Activated T-cell treated with anti-CD3 and anti-CD28 coated beads, Interleukin-2, amount 50 U/mL, for 24 hours (primary cell): ENCODE results near the gene RABGAP1L.
"Not testable (repeated sequence)": the region's sequence is repeated elsewhere in the genome, so short reads cannot be mapped to it uniquely, and the experiment has no call there.

ENCODE experiments used
- DNase-seq: peaks from one replicate; pipeline ENCODE4 v3.0.0-alpha.2; 2020
- H3K27ac Mint-ChIP-seq: 2 replicates; pipeline ENCODE4 v1.8.0; 2020; ENCODE audit warnings: mild to moderate bottlenecking, mixed read lengths
- H3K27me3 Mint-ChIP-seq: 2 replicates; pipeline ENCODE4 v1.8.0; 2020; ENCODE audit warnings: mixed read lengths
- H3K36me3 Mint-ChIP-seq: 2 replicates; pipeline ENCODE4 v1.8.0; 2020; ENCODE audit warnings: low read depth, mixed read lengths
- H3K4me1 Mint-ChIP-seq: 2 replicates; pipeline ENCODE4 v1.8.0; 2020; ENCODE audit warnings: low read depth, mixed read lengths
- H3K4me3 Mint-ChIP-seq: 2 replicates; pipeline ENCODE4 v1.8.0; 2020; ENCODE audit warnings: mild to moderate bottlenecking, moderate library complexity, mixed read lengths
- H3K9me3 Mint-ChIP-seq: 2 replicates; pipeline ENCODE4 v1.8.0; 2020; ENCODE audit warnings: mixed read lengths

Gene RABGAP1L

DNA sequence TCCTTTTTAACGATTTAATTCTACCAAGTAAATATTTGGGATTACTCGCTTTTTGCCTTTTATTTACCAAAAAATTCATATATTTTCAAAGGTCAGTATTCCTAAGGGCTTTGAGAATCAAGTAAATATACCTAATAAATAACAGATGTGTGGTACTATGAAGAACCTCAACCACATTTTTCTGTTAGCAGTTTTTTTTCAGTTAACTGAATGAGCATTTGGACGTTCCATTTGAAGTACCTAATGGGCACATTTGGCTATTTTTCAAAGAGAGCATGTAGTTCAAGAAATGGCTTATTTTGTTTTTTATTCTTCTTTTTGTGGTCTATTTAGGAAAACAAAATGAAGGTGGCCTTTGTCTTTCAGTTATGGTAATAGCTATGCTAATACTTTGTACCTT is 541.5 kb downstream of the RABGAP1L start:
- H3K27me3 Mint-ChIP-seq = no peaks in the 10 kb centered on the region
- H3K36me3 Mint-ChIP-seq = peaks cover 24% of the 10 kb centered on the region
- no peak overlapping the region for H3K27ac Mint-ChIP-seq
- no peaks in the 10 kb centered on the region for H3K9me3 Mint-ChIP-seq
- DNase-seq = no peak
- no peaks in the 10 kb centered on the region for H3K4me1 Mint-ChIP-seq
- H3K4me3 Mint-ChIP-seq = no peak overlapping the region

DNA sequence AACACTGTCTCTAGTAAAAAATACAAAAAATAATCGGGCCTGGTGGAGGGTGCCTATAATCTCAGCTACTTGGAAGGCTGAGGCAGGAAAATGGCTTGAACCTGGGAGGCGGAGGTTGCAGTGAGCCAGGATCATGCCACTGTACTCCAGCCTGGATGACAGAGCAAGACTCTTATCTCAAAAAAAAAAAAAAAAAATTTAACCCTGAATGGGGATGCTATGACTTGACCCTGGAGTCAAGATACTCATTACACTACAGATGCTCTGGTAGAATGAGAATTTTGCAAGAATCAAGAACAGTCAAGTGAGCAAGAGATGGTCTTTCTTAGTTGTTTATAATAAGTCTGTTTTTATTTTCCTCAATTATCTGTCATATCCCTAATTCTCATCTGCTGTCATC is 542.2 kb downstream of the RABGAP1L start:
- no peaks in the 10 kb centered on the region for H3K9me3 Mint-ChIP-seq
- no peak overlapping the region for H3K27ac Mint-ChIP-seq
- H3K4me3 Mint-ChIP-seq = no peak overlapping the region
- H3K4me1 Mint-ChIP-seq = no peaks in the 10 kb centered on the region
- H3K27me3 Mint-ChIP-seq = no peaks in the 10 kb centered on the region
- H3K36me3 Mint-ChIP-seq = peaks cover 25% of the 10 kb centered on the region
- no peak for DNase-seq

DNA sequence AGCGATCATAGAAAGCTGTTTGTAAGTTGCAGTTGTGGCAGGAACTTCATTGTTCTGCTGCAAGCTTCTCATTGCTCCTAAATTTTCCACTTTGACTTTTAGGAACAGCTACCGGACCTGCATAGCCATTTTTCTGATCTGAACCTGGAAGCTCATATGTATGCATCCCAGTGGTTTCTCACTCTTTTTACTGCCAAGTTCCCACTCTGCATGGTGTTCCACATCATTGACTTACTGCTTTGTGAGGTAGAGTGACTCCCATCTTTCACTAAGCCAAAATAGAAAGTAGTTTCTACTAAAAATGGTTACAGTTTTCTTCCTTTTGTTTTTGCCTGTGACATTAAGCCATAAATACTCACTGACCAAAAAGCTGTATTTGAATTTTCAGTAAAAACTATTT is 542.7 kb downstream of the RABGAP1L start:
- no peak overlapping the region for H3K27ac Mint-ChIP-seq
- DNase-seq = no peak
- no peaks in the 10 kb centered on the region for H3K9me3 Mint-ChIP-seq
- H3K4me3 Mint-ChIP-seq = no peak overlapping the region
- peaks cover 29% of the 10 kb centered on the region for H3K36me3 Mint-ChIP-seq
- no peaks in the 10 kb centered on the region for H3K27me3 Mint-ChIP-seq
- no peaks in the 10 kb centered on the region for H3K4me1 Mint-ChIP-seq

DNA sequence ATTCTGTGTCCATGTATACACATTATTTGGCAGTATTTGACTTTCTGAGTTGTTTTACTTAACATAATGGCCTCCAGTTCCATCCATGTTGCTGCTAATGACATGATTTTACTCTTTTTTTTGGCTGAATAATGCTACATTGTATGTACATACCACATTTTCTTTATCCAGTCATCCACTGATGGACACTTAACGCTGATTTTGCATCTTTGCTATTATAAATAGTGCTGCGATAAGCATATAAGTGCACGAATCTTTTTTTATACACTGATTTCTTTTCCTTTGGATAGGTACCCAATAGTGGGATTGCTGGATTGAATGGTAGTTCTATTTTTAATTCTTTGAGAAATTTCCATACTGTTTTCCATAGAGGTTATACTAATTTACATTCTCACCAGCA is 544.0 kb downstream of the RABGAP1L start:
- H3K36me3 Mint-ChIP-seq = peaks cover 38% of the 10 kb centered on the region
- no peaks in the 10 kb centered on the region for H3K27me3 Mint-ChIP-seq

DNA sequence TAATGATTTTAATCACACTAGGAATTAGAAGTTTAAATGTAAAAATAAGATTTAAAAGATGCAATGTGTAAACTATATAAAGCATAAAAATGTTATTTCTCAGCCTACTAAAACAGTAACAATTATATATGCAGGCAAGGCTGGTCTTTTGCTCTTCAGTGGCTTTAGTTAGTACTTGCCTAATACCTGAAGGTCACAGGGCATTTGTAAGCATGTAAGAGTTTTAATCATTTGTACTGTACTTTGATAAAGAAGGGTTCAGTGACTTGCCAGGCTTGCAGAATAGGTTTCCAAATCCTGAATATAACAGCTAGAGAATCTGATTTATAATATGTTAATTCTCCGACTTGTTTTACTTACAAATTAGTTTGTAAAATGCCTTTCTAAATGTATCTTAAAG is 545.0 kb downstream of the RABGAP1L start:
- Mint-ChIP-seq H3K27me3 (no peaks in the 10 kb centered on the region), H3K4me3 (no peak overlapping the region), H3K9me3 (no peaks in the 10 kb centered on the region), H3K36me3 (peaks cover 44% of the 10 kb centered on the region), H3K27ac (no peak overlapping the region), H3K4me1 (no peaks in the 10 kb centered on the region)
- no peak for DNase-seq

More for the DNA sequence above, 544.0 kb downstream of the RABGAP1L start:
- H3K4me3 Mint-ChIP-seq = no peak overlapping the region
- H3K27ac Mint-ChIP-seq = no peak overlapping the region
- no peaks in the 10 kb centered on the region for H3K4me1 Mint-ChIP-seq
- no peaks in the 10 kb centered on the region for H3K9me3 Mint-ChIP-seq
- no peak for DNase-seq

DNA sequence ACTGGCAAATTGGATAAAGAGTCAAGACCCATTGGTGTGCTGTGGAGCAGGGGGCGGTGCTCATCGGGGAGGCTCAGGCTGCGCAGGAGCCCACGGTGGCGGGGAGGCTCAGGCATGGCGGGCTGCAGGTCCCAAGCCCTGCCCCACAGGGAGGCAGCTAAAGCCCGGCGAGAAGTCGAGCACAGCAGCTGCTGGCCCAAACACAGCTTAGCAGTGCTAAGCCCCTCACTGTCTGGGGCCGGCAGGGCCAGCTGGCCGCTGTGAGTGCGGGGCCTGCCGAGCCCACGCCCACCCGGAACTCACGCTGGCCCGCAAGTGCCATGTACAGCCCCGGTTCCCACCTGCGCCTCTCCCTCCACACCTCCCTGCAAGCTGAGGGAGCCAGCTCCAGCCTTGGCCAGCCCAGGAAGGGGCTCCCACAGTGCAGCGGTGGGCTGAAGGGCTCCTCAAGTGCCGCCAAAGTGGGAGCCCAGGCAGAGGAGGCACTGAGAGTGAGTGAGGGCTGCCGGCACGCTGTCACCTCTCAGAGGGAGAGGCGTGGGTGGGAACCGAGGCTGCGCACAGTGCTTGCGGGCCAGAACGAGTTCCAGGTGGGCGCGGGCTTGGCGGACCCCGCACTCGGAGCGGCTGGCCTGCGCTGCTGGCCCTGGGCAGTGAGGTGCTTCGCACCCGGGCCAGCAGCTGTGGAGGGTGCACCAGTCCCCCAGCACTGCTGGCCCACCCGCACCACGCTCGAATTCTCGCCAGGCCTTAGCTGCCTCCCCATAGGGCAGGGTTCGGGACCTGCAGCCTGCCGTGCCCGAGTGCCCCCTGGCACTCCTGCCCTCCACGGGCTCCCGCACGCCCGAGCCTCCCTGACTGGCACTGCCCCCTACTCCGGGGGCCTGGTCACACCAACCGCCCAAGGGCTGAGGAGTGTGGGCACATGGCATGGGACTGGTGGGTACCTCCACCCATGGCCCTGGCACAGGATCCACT is 551.8 kb downstream of the RABGAP1L start:
- Mint-ChIP-seq H3K36me3 (peaks cover 40% of the 10 kb centered on the region), H3K4me3 (no peak overlapping the region), H3K27me3 (no peaks in the 10 kb centered on the region), H3K27ac (no peak overlapping the region), H3K4me1 (no peaks in the 10 kb centered on the region), H3K9me3 (peaks cover 2% of the 10 kb centered on the region)
- no peak for DNase-seq

DNA sequence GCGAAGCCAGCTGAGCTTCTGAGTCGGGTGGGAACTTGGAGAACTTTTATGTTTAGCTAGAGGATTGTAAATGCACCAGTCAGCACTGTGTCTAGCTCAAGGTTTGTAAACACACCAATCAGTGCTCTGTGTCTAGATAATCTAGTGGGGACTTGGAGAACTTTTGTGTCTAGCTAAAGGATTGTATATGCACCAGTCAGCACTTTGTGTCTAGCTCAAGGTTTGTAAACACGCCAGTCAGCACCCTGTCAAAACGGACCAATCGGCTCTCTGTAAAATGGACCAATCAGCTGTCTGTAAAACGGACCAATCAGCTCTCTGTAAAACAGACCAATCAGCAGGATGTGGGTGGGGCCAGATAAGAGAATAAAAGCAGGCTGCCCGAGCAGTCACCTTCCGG is 552.5 kb downstream of the RABGAP1L start:
- not testable (repeated sequence) for H3K9me3 Mint-ChIP-seq, H3K27me3 Mint-ChIP-seq, H3K27ac Mint-ChIP-seq, H3K4me1 Mint-ChIP-seq, H3K4me3 Mint-ChIP-seq, DNase-seq
- peaks cover 37% of the 10 kb centered on the region for H3K36me3 Mint-ChIP-seq

DNA sequence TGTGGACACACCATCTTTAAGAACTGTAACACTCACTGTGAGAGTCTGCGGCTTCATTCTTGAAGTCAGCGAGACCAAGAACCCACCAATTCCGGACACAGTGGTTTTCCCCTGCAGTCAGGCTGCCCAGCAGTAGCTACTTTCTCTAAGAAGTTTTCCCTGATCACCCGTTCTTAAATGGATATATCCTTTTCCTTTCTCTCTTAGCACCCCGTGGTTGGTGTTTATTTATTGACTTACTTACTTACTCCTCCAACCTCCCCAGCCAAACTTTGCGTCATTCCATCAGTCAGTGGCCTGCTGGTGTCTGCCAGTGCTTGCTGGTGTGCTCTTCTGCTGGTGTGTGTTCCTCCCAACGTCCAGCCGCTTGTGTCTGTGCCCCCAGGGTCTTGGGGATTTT is 553.2 kb downstream of the RABGAP1L start:
- no peak overlapping the region for H3K4me3 Mint-ChIP-seq
- H3K27ac Mint-ChIP-seq = no peak overlapping the region
- no peaks in the 10 kb centered on the region for H3K4me1 Mint-ChIP-seq
- H3K36me3 Mint-ChIP-seq = peaks cover 32% of the 10 kb centered on the region
- H3K27me3 Mint-ChIP-seq = no peaks in the 10 kb centered on the region
- no peak for DNase-seq
- peaks cover 2% of the 10 kb centered on the region for H3K9me3 Mint-ChIP-seq

DNA sequence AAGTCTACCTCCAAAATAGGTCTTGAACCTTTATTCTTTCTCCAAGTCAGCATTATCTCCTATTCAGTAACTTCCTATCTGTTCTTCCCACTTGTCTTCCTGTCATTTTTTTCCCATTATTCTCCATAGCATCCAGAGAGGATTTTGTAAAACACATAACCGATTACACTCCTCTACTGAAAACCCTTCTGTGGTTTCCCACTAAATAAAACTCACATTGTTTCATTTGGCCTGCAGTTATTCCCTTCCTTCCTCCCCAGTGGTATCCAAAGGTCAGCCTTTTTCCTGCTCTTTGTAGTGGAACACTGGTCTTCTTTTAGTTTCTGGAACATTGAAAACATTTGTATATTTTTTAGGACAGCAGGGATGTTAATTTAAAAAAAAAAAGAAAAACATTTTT is 554.5 kb downstream of the RABGAP1L start:
- Mint-ChIP-seq H3K9me3 (peaks cover 2% of the 10 kb centered on the region), H3K36me3 (peaks cover 24% of the 10 kb centered on the region), H3K4me1 (no peaks in the 10 kb centered on the region), H3K27me3 (no peaks in the 10 kb centered on the region), H3K27ac (no peak overlapping the region), H3K4me3 (no peak overlapping the region)
- DNase-seq = no peak

DNA sequence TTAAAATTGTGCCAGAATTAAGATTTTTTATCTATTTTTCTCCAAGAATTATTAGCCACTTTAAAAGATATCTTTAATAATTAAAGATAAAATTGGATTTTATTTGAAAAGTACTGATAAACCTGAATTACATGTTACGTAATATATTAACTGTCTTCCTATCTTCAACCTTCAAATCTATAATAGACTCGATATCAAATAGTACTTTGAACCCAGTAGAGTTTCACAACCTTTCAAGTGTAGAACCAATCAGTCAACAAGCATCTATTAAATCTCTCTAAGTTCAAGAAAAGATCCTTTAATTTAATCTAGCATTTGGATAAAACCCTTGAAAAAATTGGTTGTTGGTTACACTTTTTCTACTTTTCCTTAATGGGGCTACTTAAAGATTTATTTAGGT is 559.9 kb downstream of the RABGAP1L start:
- H3K4me1 Mint-ChIP-seq = no peaks in the 10 kb centered on the region
- no peak for DNase-seq
- H3K27me3 Mint-ChIP-seq = no peaks in the 10 kb centered on the region
- no peak overlapping the region for H3K27ac Mint-ChIP-seq
- H3K36me3 Mint-ChIP-seq = peaks cover 2% of the 10 kb centered on the region
- H3K9me3 Mint-ChIP-seq = no peaks in the 10 kb centered on the region
- H3K4me3 Mint-ChIP-seq = no peak overlapping the region

DNA sequence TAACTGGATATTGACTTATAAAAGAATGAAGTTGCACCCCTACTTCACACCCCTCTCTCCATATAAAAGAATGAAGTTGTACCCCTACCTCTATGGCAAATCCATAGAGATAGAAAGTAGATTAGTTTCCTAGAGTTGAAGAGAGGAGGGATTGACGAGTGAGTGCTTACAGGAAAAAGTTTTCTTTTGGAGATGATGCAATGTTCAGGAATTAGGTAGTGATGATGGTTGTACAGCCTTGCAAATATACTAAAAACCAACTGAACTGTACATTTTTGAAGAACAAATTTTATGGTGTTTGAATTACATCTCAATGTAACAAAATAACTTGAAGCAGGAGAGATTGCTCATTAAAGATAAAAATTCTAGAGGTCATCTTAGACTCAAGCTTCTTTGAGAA is 561.3 kb downstream of the RABGAP1L start:
- H3K4me3 Mint-ChIP-seq = no peak overlapping the region
- DNase-seq = no peak
- no peak overlapping the region for H3K27ac Mint-ChIP-seq
- H3K36me3 Mint-ChIP-seq = peaks cover 2% of the 10 kb centered on the region
- H3K9me3 Mint-ChIP-seq = no peaks in the 10 kb centered on the region
- H3K4me1 Mint-ChIP-seq = no peaks in the 10 kb centered on the region
- H3K27me3 Mint-ChIP-seq = no peaks in the 10 kb centered on the region

DNA sequence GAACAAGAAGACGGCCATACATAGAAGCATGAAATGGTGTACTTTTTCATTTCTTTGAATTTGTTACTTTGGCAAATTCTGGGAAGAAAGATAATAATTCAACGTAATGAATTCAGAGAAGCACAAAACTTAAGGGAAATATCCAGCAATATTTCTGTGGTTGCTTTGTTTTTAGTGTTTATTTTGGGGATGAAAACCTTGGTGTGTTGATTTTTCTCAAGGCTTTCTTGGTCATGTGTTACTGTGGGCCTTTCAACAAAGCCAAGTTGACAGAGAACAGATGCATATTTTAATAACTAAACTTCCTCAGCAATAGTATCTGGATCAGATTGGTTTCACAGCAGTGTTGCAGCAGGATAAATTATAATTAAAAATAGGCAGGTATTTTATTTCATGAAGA is 561.9 kb downstream of the RABGAP1L start:
- no peak for DNase-seq
- Mint-ChIP-seq H3K27ac (no peak overlapping the region), H3K36me3 (peaks cover 2% of the 10 kb centered on the region), H3K27me3 (no peaks in the 10 kb centered on the region), H3K9me3 (no peaks in the 10 kb centered on the region), H3K4me1 (no peaks in the 10 kb centered on the region), H3K4me3 (no peak overlapping the region)

DNA sequence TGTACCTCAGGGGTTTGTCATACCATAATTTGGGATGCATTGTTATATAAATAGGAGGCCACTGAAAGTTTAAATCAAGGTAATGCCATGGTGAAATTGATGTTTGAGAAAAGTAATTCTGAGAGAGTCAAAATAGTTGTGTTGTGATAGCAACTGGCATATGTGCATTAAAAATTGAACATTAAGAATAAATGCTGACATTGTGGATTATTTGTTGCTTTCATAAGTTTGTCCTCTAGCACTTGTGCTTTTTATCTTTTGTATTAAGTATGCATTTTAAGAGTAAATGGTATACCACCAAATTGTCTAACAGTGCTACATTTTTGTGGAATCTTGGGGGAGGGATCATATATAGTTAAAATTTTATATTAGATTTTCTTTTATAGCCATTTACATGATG is 564.5 kb downstream of the RABGAP1L start:
- Mint-ChIP-seq H3K27me3 (no peaks in the 10 kb centered on the region), H3K9me3 (no peaks in the 10 kb centered on the region), H3K4me1 (no peaks in the 10 kb centered on the region), H3K4me3 (no peak overlapping the region), H3K36me3 (no peaks in the 10 kb centered on the region), H3K27ac (no peak overlapping the region)
- no peak for DNase-seq

DNA sequence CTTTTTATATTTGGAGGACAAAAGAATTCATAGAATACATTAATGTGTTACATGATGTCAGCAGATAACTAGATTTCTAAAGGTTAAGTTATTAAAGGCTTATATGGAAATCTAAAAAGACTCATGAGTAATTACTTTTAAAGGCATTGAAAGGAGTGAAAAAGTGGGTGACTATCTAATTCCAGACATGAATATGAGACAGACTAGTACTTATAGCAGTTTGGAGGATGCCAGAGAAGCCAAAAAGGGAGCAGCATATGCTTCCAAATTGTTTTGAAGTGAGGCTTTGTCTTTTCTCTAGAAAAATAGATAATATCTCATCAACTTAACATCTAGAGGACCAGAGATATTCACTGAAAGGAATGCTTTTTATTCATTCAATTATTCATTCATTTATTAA is 564.9 kb downstream of the RABGAP1L start:
- Mint-ChIP-seq H3K27ac (no peak overlapping the region), H3K27me3 (no peaks in the 10 kb centered on the region), H3K4me1 (no peaks in the 10 kb centered on the region), H3K9me3 (no peaks in the 10 kb centered on the region), H3K4me3 (no peak overlapping the region), H3K36me3 (no peaks in the 10 kb centered on the region)
- DNase-seq = no peak

DNA sequence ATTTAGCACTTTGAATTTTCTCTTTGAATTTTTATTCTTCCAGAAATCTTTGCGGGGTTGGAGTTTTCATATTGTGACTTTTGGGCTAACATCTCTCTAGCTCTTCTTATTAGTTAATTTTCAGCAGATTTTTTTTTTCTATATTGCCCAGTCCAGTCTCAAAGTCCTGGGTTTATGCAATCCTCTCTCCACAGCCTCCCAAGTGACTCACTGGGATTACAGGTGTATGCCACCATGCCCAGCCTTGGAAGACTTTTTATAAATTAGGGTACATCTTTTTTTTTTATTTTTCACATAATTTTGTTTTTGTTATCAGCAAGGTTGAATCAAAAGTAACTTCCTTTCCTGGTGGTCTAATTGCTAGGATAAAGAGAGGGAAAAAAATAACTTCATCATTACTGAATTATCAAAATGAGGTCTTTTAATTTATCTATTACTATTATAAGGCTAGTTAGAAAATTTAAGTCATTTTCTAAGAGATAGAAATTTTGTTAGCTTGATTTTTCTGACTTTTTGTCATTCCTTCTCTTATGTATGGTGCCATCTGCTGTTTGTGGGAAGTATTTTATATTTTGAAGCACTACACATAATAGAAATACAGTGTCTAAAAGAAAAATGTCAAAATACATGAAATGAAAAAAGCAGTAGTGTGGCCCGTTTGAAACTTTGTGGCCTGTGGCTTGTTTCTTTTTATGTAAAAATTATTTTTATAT is 567.0 kb downstream of the RABGAP1L start:
- no peaks in the 10 kb centered on the region for H3K4me1 Mint-ChIP-seq
- no peak overlapping the region for H3K4me3 Mint-ChIP-seq
- H3K27ac Mint-ChIP-seq = no peak overlapping the region
- DNase-seq = no peak
- H3K9me3 Mint-ChIP-seq = no peaks in the 10 kb centered on the region
- H3K36me3 Mint-ChIP-seq = no peaks in the 10 kb centered on the region
- H3K27me3 Mint-ChIP-seq = no peaks in the 10 kb centered on the region
